ENCODE data around the gene TAPT1. TPM values are rescaled to one million over a fixed set of nuclear protein-coding genes. Genes with fewer than 3 reads are reported as not detected.
"Not testable (repeated sequence)": the region's sequence is repeated elsewhere in the genome, so short reads cannot be mapped to it uniquely, and the experiment has no call there.

The TAPT1 gene
- total RNA-seq, result 31.8 TPM

GRCh38 chr4:16225863-16226815 is at the start of gene TAPT1:
Gene TAPT1 (minus strand): TSS chr4:16226471. CDS start chr4:16226457, 14 bp downstream.
- no peaks in the 10 kb centered on the region for H3K27me3 ChIP-seq (ENCODE audit: control insufficient read depth in 3 of 3, insufficient read depth in 3 of 3, low read length in 3 of 3)
- peak within 1 kb of the TSS; percentile 91 for H3K27ac ChIP-seq (ENCODE audit: low read depth, low read length)
- peak within 1 kb of the TSS; percentile 94 to 96 (median 96) for H3K9ac ChIP-seq (ENCODE audit: low read depth in 1 of 3, low read length in 3 of 3)
- no peaks in the 10 kb centered on the region for H3K9me3 ChIP-seq (ENCODE audit: control insufficient read depth in 3 of 3, low read length in 3 of 3)
- peak within 1 kb of the TSS; percentile 82 to 94 (median 87) for H3K4me3 ChIP-seq (ENCODE audit: low read length in 3 of 3)
- no peaks in the 10 kb centered on the region for H3K36me3 ChIP-seq (ENCODE audit: control insufficient read depth in 3 of 3, insufficient read depth in 3 of 3, low read length in 3 of 3)
- peaks cover 15 to 24% (median 22%) of the 10 kb centered on the region in 3 donors for H3K4me1 ChIP-seq (ENCODE audit: control insufficient read depth in 3 of 3, insufficient read depth in 3 of 3, low read length in 3 of 3)

GRCh38 chr4:16271411-16271810 is 45.1 kb upstream of the TAPT1 start:
- no peak overlapping the region for H3K27ac ChIP-seq (ENCODE audit: low read depth, low read length)

GRCh38 chr4:16270454-16271328 is 44.4 kb upstream of the TAPT1 start:
- Histone ChIP-seq H3K4me3 (ENCODE audit: low read length in 3 of 3) (no peak overlapping the region), H3K9ac (ENCODE audit: low read depth in 1 of 3, low read length in 3 of 3) (no peak overlapping the region), H3K27me3 (ENCODE audit: control insufficient read depth in 3 of 3, insufficient read depth in 3 of 3, low read length in 3 of 3) (no peaks in the 10 kb centered on the region), H3K36me3 (ENCODE audit: control insufficient read depth in 3 of 3, insufficient read depth in 3 of 3, low read length in 3 of 3) (no peaks in the 10 kb centered on the region), H3K4me1 (ENCODE audit: control insufficient read depth in 3 of 3, insufficient read depth in 3 of 3, low read length in 3 of 3) (no peaks in the 10 kb centered on the region), H3K27ac (ENCODE audit: low read depth, low read length) (no peak overlapping the region), H3K9me3 (ENCODE audit: control insufficient read depth in 3 of 3, low read length in 3 of 3) (no peaks in the 10 kb centered on the region)

More at GRCh38 chr4:16271411-16271810, 45.1 kb upstream of the TAPT1 start:
- Histone ChIP-seq H3K36me3 (ENCODE audit: control insufficient read depth in 3 of 3, insufficient read depth in 3 of 3, low read length in 3 of 3) (no peaks in the 10 kb centered on the region), H3K9ac (ENCODE audit: low read depth in 1 of 3, low read length in 3 of 3) (no peak overlapping the region), H3K4me3 (ENCODE audit: low read length in 3 of 3) (no peak overlapping the region), H3K9me3 (ENCODE audit: control insufficient read depth in 3 of 3, low read length in 3 of 3) (no peaks in the 10 kb centered on the region), H3K4me1 (ENCODE audit: control insufficient read depth in 3 of 3, insufficient read depth in 3 of 3, low read length in 3 of 3) (no peaks in the 10 kb centered on the region), H3K27me3 (ENCODE audit: control insufficient read depth in 3 of 3, insufficient read depth in 3 of 3, low read length in 3 of 3) (no peaks in the 10 kb centered on the region)

GRCh38 chr4:16269742-16270453 is 43.6 kb upstream of the TAPT1 start:
- not testable (repeated sequence) for H3K9me3 ChIP-seq (ENCODE audit: control insufficient read depth in 3 of 3, low read length in 3 of 3); H3K27me3 ChIP-seq (ENCODE audit: control insufficient read depth in 3 of 3, insufficient read depth in 3 of 3, low read length in 3 of 3); H3K9ac ChIP-seq (ENCODE audit: low read depth in 1 of 3, low read length in 3 of 3); H3K27ac ChIP-seq (ENCODE audit: low read depth, low read length); H3K4me3 ChIP-seq (ENCODE audit: low read length in 3 of 3); H3K36me3 ChIP-seq (ENCODE audit: control insufficient read depth in 3 of 3, insufficient read depth in 3 of 3, low read length in 3 of 3); H3K4me1 ChIP-seq (ENCODE audit: control insufficient read depth in 3 of 3, insufficient read depth in 3 of 3, low read length in 3 of 3)

GRCh38 chr4:16269240-16269639 is 43.0 kb upstream of the TAPT1 start:
- Histone ChIP-seq H3K27ac (ENCODE audit: low read depth, low read length) (no peak overlapping the region), H3K4me1 (ENCODE audit: control insufficient read depth in 3 of 3, insufficient read depth in 3 of 3, low read length in 3 of 3) (no peaks in the 10 kb centered on the region), H3K27me3 (ENCODE audit: control insufficient read depth in 3 of 3, insufficient read depth in 3 of 3, low read length in 3 of 3) (no peaks in the 10 kb centered on the region), H3K4me3 (ENCODE audit: low read length in 3 of 3) (no peak overlapping the region), H3K9ac (ENCODE audit: low read depth in 1 of 3, low read length in 3 of 3) (no peak overlapping the region), H3K9me3 (ENCODE audit: control insufficient read depth in 3 of 3, low read length in 3 of 3) (no peaks in the 10 kb centered on the region), H3K36me3 (ENCODE audit: control insufficient read depth in 3 of 3, insufficient read depth in 3 of 3, low read length in 3 of 3) (no peaks in the 10 kb centered on the region)

GRCh38 chr4:16268290-16268689 is 42.0 kb upstream of the TAPT1 start:
- no peaks in the 10 kb centered on the region for H3K4me1 ChIP-seq (ENCODE audit: control insufficient read depth in 3 of 3, insufficient read depth in 3 of 3, low read length in 3 of 3)

GRCh38 chr4:16267639-16268038 is 41.4 kb upstream of the TAPT1 start:
- Histone ChIP-seq H3K4me3 (ENCODE audit: low read length in 3 of 3) (no peak overlapping the region), H3K27ac (ENCODE audit: low read depth, low read length) (no peak overlapping the region), H3K27me3 (ENCODE audit: control insufficient read depth in 3 of 3, insufficient read depth in 3 of 3, low read length in 3 of 3) (no peaks in the 10 kb centered on the region), H3K36me3 (ENCODE audit: control insufficient read depth in 3 of 3, insufficient read depth in 3 of 3, low read length in 3 of 3) (no peaks in the 10 kb centered on the region), H3K9ac (ENCODE audit: low read depth in 1 of 3, low read length in 3 of 3) (no peak overlapping the region), H3K9me3 (ENCODE audit: control insufficient read depth in 3 of 3, low read length in 3 of 3) (no peaks in the 10 kb centered on the region), H3K4me1 (ENCODE audit: control insufficient read depth in 3 of 3, insufficient read depth in 3 of 3, low read length in 3 of 3) (no peaks in the 10 kb centered on the region)

More at GRCh38 chr4:16268290-16268689, 42.0 kb upstream of the TAPT1 start:
- H3K27ac ChIP-seq (ENCODE audit: low read depth, low read length), result no peak overlapping the region
- H3K27me3 ChIP-seq (ENCODE audit: control insufficient read depth in 3 of 3, insufficient read depth in 3 of 3, low read length in 3 of 3), result no peaks in the 10 kb centered on the region
- H3K36me3 ChIP-seq (ENCODE audit: control insufficient read depth in 3 of 3, insufficient read depth in 3 of 3, low read length in 3 of 3), result no peaks in the 10 kb centered on the region
- no peaks in the 10 kb centered on the region for H3K9me3 ChIP-seq (ENCODE audit: control insufficient read depth in 3 of 3, low read length in 3 of 3)
- no peak overlapping the region for H3K9ac ChIP-seq (ENCODE audit: low read depth in 1 of 3, low read length in 3 of 3)
- no peak overlapping the region for H3K4me3 ChIP-seq (ENCODE audit: low read length in 3 of 3)

GRCh38 chr4:16265820-16266219 is 39.5 kb upstream of the TAPT1 start:
- H3K9ac ChIP-seq (ENCODE audit: low read depth in 1 of 3, low read length in 3 of 3), result no peak overlapping the region

GRCh38 chr4:16264798-16265197 is 38.5 kb upstream of the TAPT1 start:
- Histone ChIP-seq H3K9me3 (ENCODE audit: control insufficient read depth in 3 of 3, low read length in 3 of 3) (no peaks in the 10 kb centered on the region), H3K4me1 (ENCODE audit: control insufficient read depth in 3 of 3, insufficient read depth in 3 of 3, low read length in 3 of 3) (no peaks in the 10 kb centered on the region), H3K36me3 (ENCODE audit: control insufficient read depth in 3 of 3, insufficient read depth in 3 of 3, low read length in 3 of 3) (no peaks in the 10 kb centered on the region), H3K27ac (ENCODE audit: low read depth, low read length) (no peak overlapping the region), H3K4me3 (ENCODE audit: low read length in 3 of 3) (no peak overlapping the region), H3K27me3 (ENCODE audit: control insufficient read depth in 3 of 3, insufficient read depth in 3 of 3, low read length in 3 of 3) (no peaks in the 10 kb centered on the region), H3K9ac (ENCODE audit: low read depth in 1 of 3, low read length in 3 of 3) (peak overlapping the region in 2 of 3 donors; percentile 3 to 13)

More at GRCh38 chr4:16265820-16266219, 39.5 kb upstream of the TAPT1 start:
- H3K4me1 ChIP-seq (ENCODE audit: control insufficient read depth in 3 of 3, insufficient read depth in 3 of 3, low read length in 3 of 3), result no peaks in the 10 kb centered on the region
- no peak overlapping the region for H3K27ac ChIP-seq (ENCODE audit: low read depth, low read length)
- H3K4me3 ChIP-seq (ENCODE audit: low read length in 3 of 3), result no peak overlapping the region
- H3K27me3 ChIP-seq (ENCODE audit: control insufficient read depth in 3 of 3, insufficient read depth in 3 of 3, low read length in 3 of 3), result no peaks in the 10 kb centered on the region
- no peaks in the 10 kb centered on the region for H3K9me3 ChIP-seq (ENCODE audit: control insufficient read depth in 3 of 3, low read length in 3 of 3)
- H3K36me3 ChIP-seq (ENCODE audit: control insufficient read depth in 3 of 3, insufficient read depth in 3 of 3, low read length in 3 of 3), result no peaks in the 10 kb centered on the region

Data from skeletal muscle tissue (tissue), 4 donors.